ENCODE results near the gene LHX3. TPM values are rescaled to one million over a fixed set of nuclear protein-coding genes. Genes with fewer than 3 reads are reported as not detected.

The LHX3 gene
- polyA plus RNA-seq, 2 of the 4 experiments (the other 2 are of a cell fraction) = 0.03 TPM; not detected in 1

DNA sequence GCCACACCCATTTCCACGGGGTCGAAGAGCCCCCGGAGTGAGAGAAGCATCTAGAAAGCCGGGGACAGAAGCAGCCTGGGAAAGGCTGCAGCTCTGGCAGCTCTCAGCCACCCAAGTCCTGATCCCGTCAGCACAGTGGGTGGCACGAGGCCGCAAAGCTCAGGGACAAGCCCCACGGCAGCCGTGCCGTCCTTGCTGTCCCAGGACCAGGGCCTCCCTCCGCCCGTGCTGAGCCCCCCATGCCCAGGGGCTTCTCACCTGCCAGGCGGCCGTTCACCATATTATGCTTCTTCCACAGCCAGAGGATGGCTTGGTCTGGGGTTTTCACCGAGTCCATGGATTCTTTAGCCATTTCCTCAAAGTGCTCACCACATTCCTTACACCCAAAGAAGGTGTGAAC lies 6.1 kb upstream of the LHX3 start:
- Histone ChIP-seq H3K27ac (no peak overlapping the region), H3K4me1 (no peaks in the 10 kb centered on the region), H3K4me3 (no peak overlapping the region), H3K9me3 (no peaks in the 10 kb centered on the region), H3K4me2 (no peak overlapping the region)
- ATAC-seq = no peak
- FAIRE-seq = no peak
- no peak for TF ChIP-seq SREBF2 (IDR thresholded peaks at IDR 0.05)
- TF ChIP-seq SMC3 (IDR thresholded peaks at IDR 0.05) = no peak
- no peak for TF ChIP-seq RAD21 (conservative IDR thresholded peaks at IDR 0.05 in 1 of 2, IDR thresholded peaks at IDR 0.05 in 1 of 2)
- no peak for TF ChIP-seq EHMT2 (IDR thresholded peaks at IDR 0.05; ENCODE audit: low read depth)
- TF ChIP-seq, protein P1, sequence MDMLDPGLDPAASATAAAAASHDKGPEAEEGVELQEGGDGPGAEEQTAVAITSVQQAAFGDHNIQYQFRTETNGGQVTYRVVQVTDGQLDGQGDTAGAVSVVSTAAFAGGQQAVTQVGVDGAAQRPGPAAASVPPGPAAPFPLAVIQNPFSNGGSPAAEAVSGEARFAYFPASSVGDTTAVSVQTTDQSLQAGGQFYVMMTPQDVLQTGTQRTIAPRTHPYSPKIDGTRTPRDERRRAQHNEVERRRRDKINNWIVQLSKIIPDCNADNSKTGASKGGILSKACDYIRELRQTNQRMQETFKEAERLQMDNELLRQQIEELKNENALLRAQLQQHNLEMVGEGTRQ (IDR thresholded peaks at IDR 0.05) = no peak
- TF ChIP-seq, protein P2, sequence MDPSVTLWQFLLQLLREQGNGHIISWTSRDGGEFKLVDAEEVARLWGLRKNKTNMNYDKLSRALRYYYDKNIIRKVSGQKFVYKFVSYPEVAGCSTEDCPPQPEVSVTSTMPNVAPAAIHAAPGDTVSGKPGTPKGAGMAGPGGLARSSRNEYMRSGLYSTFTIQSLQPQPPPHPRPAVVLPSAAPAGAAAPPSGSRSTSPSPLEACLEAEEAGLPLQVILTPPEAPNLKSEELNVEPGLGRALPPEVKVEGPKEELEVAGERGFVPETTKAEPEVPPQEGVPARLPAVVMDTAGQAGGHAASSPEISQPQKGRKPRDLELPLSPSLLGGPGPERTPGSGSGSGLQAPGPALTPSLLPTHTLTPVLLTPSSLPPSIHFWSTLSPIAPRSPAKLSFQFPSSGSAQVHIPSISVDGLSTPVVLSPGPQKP (IDR thresholded peaks at IDR 0.05; ENCODE audit: low read depth, low read length) = no peak
- TF ChIP-seq MYC (IDR thresholded peaks at IDR 0.05; ENCODE audit: borderline replicate concordance, low read length) = no peak
- TF ChIP-seq, protein P3, sequence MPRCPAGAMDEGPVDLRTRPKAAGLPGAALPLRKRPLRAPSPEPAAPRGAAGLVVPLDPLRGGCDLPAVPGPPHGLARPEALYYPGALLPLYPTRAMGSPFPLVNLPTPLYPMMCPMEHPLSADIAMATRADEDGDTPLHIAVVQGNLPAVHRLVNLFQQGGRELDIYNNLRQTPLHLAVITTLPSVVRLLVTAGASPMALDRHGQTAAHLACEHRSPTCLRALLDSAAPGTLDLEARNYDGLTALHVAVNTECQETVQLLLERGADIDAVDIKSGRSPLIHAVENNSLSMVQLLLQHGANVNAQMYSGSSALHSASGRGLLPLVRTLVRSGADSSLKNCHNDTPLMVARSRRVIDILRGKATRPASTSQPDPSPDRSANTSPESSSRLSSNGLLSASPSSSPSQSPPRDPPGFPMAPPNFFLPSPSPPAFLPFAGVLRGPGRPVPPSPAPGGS (IDR thresholded peaks at IDR 0.05) = no peak
- TF ChIP-seq, protein P4, sequence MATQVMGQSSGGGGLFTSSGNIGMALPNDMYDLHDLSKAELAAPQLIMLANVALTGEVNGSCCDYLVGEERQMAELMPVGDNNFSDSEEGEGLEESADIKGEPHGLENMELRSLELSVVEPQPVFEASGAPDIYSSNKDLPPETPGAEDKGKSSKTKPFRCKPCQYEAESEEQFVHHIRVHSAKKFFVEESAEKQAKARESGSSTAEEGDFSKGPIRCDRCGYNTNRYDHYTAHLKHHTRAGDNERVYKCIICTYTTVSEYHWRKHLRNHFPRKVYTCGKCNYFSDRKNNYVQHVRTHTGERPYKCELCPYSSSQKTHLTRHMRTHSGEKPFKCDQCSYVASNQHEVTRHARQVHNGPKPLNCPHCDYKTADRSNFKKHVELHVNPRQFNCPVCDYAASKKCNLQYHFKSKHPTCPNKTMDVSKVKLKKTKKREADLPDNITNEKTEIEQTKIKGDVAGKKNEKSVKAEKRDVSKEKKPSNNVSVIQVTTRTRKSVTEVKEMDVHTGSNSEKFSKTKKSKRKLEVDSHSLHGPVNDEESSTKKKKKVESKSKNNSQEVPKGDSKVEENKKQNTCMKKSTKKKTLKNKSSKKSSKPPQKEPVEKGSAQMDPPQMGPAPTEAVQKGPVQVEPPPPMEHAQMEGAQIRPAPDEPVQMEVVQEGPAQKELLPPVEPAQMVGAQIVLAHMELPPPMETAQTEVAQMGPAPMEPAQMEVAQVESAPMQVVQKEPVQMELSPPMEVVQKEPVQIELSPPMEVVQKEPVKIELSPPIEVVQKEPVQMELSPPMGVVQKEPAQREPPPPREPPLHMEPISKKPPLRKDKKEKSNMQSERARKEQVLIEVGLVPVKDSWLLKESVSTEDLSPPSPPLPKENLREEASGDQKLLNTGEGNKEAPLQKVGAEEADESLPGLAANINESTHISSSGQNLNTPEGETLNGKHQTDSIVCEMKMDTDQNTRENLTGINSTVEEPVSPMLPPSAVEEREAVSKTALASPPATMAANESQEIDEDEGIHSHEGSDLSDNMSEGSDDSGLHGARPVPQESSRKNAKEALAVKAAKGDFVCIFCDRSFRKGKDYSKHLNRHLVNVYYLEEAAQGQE (IDR thresholded peaks at IDR 0.05) = no peak
- TF ChIP-seq BHLHE40 (IDR thresholded peaks at IDR 0.05; ENCODE audit: low read depth, low read length) = no peak
- no peak for TF ChIP-seq RARB (CRISPR knock-in tag; IDR thresholded peaks at IDR 0.05)
- TF ChIP-seq, protein P5, sequence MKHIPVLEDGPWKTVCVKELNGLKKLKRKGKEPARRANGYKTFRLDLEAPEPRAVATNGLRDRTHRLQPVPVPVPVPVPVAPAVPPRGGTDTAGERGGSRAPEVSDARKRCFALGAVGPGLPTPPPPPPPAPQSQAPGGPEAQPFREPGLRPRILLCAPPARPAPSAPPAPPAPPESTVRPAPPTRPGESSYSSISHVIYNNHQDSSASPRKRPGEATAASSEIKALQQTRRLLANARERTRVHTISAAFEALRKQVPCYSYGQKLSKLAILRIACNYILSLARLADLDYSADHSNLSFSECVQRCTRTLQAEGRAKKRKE (CRISPR knock-in tag; IDR thresholded peaks at IDR 0.05; ENCODE audit: low read depth) = no peak
- no peak for TF ChIP-seq CEBPB (IDR thresholded peaks at IDR 0.05)
- TF ChIP-seq RNF2 (IDR thresholded peaks at IDR 0.05; ENCODE audit: borderline replicate concordance, low read depth) = no peak
- WGBS (ENCODE audit: missing lambda C conversion rate) = 93% methylated on average over 11 of the region's 15 CpGs
- no peak for DNase-seq (ENCODE audit: low read depth in 1 of 2, low spot score in 1 of 2)
- CTCF ChIA-PET = interaction anchor here (2.0 to 5.2 kb wide), 2 partner anchors 17 to 89 kb away, joined by 4 to 30 read pairs; no protein-coding TSS in a partner anchor
- POLR2A ChIA-PET = no interaction called here

DNA sequence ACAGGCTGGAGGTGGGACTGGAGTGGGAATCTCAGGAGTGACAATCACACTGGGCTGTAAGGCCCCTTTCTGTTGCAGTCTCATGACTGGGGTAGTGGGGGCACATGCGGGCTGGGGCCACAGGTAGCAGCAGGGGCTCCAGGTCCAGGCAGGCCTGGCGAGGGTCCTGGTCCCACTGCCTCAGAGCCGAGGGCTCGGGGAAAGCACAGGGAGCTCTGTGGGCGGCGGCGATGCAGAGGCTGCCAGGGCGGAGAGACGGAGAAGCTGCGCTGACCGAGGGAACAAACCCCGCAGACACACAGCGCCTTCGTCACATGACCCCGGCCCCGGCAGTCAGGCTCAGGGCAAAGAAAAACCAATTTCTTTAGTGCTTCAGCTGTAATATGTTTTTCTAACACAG lies 5.3 kb upstream of the LHX3 start:
- POLR2A ChIA-PET = no interaction called here
- H3K4me3 ChIP-seq = no peak overlapping the region
- ATAC-seq (no peak), DNase-seq (ENCODE audit: low read depth in 1 of 2, low spot score in 1 of 2) (no peak), FAIRE-seq (no peak)
- H3K27ac ChIP-seq = no peak overlapping the region
- no peaks in the 10 kb centered on the region for H3K4me1 ChIP-seq
- WGBS (ENCODE audit: missing lambda C conversion rate) = 95% methylated on average over 16 of the region's 16 CpGs
- TF ChIP-seq NR3C1 (IDR thresholded peaks at IDR 0.05) (no peak), TFCP2L1 (CRISPR knock-in tag; IDR thresholded peaks at IDR 0.05) (no peak), CEBPB (IDR thresholded peaks at IDR 0.05) (no peak), FOXS1 (CRISPR knock-in tag; IDR thresholded peaks at IDR 0.05) (no peak), POLR2A (IDR thresholded peaks at IDR 0.05; ENCODE audit: low read length) (no peak), EP300 (IDR thresholded peaks at IDR 0.05) (no peak), ZSCAN20 (CRISPR knock-in tag; IDR thresholded peaks at IDR 0.05) (no peak), GATA3 (IDR thresholded peaks at IDR 0.05; ENCODE audit: borderline replicate concordance) (no peak), EHF (CRISPR knock-in tag; IDR thresholded peaks at IDR 0.05) (no peak), SMC3 (IDR thresholded peaks at IDR 0.05) (no peak), RCOR1 (IDR thresholded peaks at IDR 0.05; ENCODE audit: low read depth, low read length) (no peak), CBX8 (IDR thresholded peaks at IDR 0.05) (no peak), HEYL (CRISPR knock-in tag; IDR thresholded peaks at IDR 0.05) (no peak), JUNB (IDR thresholded peaks at IDR 0.05) (no peak), CHD2 (IDR thresholded peaks at IDR 0.05; ENCODE audit: low read length, partially characterized antibody) (no peak)
- TF ChIP-seq, protein P3 (IDR thresholded peaks at IDR 0.05) = no peak
- TF ChIP-seq, protein P2 (IDR thresholded peaks at IDR 0.05; ENCODE audit: low read depth, low read length) = no peak
- TF ChIP-seq, protein P6, sequence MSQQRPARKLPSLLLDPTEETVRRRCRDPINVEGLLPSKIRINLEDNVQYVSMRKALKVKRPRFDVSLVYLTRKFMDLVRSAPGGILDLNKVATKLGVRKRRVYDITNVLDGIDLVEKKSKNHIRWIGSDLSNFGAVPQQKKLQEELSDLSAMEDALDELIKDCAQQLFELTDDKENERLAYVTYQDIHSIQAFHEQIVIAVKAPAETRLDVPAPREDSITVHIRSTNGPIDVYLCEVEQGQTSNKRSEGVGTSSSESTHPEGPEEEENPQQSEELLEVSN (IDR thresholded peaks at IDR 0.05; ENCODE audit: borderline replicate concordance, low read depth) = no peak
- CTCF ChIA-PET = interaction anchor here (0.8 to 5.2 kb wide), 4 partner anchors 9 to 35 kb away, joined by 3 to 30 read pairs (median 4); no protein-coding TSS in a partner anchor
- no peak overlapping the region for H3K4me2 ChIP-seq
- no peaks in the 10 kb centered on the region for H3K9me3 ChIP-seq
